HG02970 (cell line): ENCODE measurements around the gene AWAT1.
"Not testable (repeated sequence)": the region's sequence is repeated elsewhere in the genome, so short reads cannot be mapped to it uniquely, and the experiment has no call there.

ENCODE experiments used
- ATAC-seq: cut with Tn5 transposase; IDR thresholded peaks from one replicate; pipeline ENCODE4 v1.9.1; 2021; ENCODE audit warnings: mild to moderate bottlenecking, moderate library complexity, moderate number of reproducible peaks; ENCODE audit not compliant: unreplicated experiment, low FRiP score

Gene AWAT1

DNA sequence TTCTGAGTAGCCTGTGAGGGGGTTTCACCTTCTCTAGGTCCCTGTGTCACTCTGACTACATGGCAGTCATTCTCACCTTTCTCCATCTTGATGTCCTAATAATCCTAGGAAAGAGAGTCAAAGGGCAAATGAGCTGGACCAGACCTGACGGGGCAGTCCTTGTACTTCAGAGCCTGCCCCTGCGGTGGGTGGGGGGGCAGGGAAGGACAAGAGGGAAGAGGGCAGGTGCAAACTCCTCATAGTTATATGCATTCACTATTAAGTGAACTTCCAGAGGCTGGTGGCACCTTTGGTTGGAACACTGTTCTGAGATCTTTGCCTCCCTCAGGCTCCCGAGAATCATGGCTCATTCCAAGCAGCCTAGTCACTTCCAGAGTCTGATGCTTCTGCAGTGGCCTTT, at the start of gene AWAT1:
Gene AWAT1 (plus strand): TSS at position 301 of the 400 bp plus-strand sequence. CDS start 41 bp downstream, at position 342.
- no peak for ATAC-seq

DNA sequence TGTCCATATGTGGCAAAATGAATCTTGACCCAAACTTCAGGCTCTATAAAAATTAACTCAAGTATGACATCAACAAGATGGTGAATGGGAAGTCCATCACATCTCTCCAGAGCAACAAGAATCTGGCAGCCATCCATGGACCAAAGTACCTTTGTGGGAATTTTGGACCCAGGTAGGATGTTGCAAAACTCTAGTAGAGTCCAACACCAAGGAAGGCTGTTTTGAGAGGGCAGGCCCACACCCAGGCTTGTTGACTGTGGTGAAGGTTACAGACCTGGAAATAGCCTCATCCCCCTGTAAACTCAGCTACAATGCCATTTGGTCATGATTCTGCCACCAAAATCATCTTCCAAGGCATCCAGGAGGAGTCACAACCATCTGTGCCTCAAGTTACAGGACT, 44.2 kb upstream of the AWAT1 start:
- ATAC-seq = no peak

DNA sequence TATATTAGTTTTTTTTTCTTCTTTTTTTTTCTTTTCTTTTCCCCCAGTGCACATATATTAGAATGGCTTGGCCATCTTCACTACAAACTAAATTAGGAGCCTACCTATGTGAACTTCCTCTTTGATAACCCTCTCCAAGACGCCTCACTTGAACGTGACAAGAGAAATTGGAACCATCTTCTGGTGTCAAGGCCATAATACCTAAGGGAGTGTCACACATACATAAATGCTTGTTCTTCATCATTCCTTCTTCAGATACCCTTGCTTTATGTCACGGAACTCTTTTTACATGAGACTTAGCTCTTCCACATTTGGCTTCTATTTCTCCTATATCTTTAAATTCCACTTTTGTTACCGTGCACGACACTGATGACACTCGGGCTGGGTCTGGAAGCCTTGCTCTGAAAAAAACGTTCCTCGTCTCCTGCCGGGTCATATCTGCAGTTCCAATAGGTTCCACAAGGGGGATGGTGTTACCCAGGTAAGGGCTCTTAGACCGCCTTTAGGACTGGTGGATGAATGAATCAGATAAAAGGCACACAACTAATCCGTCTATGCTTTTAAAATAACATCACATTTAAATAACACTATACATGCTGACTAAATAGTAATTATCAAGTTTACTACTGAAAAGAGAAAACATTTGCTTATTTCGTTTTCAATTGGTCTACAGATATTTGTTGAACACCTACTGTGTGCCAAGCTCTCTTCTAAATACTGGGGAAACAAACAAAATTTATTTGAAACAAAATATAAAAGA, 37.3 kb upstream of the AWAT1 start:
- ATAC-seq = peak; percentile 58

DNA sequence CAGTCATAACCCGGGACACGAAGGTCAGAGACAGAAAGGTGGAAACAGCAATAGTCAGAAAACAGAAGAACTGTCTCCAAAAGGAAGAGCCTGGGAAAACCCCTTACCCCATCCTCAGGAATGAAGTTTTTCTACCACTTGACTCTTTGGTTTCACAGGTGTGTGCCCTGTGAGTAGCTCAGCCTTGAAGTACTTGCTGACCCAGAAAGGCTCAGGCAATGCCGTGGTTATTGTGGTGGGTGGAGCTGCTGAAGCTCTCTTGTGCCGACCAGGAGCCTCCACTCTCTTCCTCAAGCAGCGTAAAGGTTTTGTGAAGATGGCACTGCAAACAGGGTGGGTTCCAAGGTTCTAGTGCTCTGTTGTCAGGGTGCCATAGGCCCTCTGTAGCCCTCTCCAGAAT, 32.7 kb upstream of the AWAT1 start:
- no peak for ATAC-seq

DNA sequence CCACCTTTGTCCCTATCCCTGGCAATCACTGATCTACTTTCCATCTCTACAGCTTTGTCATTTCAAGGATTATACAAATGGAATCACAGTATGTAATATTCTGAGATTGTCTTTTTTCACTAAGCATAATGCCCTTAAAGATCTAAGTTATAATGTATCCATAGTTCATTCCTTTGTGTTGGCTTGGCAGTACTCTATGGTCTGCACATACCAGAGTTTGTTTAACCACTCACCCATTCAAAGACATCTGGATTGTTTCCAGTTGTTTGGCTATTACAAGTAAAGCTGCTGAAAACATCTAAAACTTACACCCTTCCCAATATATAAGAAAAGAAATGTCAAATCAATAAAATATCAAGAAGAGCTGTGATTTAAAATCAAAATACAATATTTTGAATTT, 26.0 kb upstream of the AWAT1 start:
- no peak for ATAC-seq

DNA sequence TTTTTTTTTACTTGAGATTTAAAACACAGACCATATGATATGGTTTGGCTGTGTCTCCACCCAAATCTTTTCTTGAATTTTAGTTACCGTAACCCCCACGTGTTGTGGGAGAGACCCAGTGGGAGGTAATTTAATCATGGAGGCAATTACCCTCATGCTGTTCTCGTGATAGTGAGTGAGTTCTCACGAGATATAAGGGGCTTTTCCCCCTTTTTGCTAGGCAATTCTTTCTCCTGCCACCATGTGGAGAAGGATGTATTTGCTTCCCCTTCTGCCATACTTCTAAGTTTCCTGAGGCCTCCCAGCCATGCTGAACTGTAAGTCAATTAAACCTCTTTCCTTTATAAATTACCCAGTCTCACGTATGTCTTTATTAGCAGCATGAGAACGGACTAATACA, 24.9 kb upstream of the AWAT1 start:
- ATAC-seq = not testable (repeated sequence)

DNA sequence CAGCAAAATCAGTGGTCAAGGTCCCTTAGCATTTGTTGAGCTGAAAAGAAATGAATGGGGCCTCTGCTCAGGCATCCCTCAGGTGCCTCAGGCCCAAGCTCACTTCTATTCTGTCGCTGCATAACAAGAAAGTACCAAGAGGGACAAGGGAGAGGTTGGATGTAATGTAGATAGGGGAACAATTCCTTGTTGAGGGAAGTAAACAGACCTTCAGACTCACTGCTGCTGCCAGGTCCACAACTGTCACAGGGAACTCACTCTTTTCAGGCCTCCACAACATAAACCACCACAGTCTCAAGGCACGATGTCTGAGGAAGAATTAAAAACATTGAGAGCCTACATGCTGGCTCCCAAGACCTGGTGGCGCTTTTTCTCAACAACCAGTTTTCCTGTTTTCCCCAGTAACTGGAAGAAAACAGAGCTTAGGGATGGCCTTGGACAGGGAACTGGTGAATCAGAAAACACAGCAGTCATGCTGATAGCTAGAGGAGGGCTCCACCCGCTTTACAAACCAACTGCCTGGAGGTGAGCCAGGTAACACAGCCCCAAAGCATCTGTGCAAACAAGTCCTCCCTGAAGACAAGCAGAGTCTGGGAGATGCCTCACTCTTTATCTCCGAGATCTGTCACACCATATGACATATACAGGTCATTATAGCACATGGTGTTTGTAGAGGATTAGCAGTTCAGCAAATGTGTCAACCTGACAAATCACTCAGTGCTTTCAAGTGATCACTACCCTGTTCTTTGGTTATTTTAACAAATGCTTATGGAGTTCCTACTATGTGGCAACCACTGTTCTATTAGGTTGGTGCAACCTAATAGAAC, 14.3 kb upstream of the AWAT1 start:
- ATAC-seq = no peak

DNA sequence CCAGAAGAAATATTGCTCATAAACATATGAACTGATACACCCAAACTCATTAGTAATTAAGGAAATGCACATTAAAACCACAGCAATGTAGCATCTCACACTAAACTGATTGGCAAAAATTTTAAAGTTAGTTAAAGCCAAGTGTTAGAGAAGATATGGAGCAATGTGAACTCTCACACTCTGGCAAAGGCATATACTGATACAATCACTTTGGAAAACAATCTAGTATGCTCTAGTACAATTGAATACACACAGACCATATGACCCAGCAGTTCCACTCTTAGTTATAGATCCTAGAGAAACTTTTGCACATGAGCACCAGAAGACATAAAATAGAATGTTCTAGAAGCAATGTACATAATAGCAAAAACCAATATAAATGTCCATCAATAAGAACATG, 8.4 kb upstream of the AWAT1 start:
- ATAC-seq = no peak

DNA sequence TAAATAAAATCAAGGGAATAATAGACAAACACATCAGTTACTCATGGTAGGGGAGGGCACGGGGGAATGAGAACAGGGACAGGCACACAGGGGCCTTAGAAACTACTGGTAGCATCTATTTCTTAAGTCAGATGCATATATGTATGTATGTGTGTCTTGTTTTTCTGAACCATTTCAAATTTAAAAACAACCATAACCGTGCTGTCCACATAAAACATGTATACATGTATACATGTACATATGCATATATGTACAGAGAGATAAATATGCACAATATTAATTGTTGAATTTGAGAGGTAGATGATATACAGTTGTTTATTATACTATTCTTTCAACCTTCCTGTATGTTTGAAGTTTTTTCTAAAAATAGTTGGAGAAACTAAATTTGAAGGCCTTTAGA, 7.8 kb upstream of the AWAT1 start:
- ATAC-seq = no peak

DNA sequence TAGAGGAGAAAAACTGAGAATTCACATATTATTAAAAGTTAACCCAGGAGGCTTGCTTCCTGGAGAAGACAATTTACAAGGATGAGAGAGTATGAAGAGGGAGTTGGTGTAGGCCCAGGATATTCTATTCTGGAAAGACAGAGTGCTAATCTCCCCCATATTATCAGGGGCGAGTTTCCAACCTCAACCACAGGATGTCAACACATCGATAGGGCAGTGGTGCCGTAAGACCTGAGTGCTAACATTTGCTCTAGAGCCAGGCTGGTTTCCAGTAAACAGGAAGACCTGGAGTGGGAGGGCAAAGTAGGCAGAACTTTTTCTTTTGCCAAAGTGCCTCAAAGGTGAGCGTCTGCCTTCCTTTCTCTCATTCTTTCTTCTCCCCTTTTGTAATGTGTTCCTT, 2.8 kb upstream of the AWAT1 start:
- no peak for ATAC-seq

DNA sequence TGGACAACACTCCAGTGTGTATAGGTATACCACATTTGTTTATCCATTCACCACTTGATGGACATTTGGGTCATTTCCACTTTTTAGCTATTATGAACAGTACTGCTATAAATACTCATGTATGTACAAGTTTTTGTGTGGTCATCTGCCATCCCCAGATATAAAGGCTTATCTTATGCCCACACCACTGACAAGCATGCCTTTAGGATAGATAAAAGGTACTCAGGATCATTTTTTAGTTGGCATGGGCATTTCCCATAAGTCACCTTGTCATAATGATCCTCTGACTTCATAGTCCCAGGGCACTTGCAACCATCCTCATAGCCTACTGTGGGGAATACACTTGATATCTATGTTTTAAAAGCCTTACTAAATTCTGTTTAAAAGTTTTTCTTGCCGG, 6.3 kb downstream of the AWAT1 start:
- no peak for ATAC-seq

DNA sequence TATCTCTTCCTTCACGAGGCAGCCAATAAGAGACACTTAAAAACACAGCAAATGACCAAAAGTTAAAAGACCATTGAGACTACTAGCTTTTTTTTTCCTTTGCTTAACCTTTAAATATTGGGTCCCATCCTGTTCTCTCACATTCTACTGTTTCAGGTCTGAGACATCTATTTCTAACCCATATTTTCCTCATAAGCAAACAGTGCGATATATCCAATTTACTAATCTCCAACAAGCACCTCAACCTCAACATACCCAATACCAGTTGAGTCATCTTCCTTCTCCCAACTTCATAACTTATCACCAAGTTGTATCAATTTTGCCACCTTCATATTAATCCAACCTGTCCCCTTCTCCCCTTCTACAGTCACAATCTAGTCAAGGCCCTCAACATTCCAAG, 7.0 kb downstream of the AWAT1 start:
- ATAC-seq = no peak

DNA sequence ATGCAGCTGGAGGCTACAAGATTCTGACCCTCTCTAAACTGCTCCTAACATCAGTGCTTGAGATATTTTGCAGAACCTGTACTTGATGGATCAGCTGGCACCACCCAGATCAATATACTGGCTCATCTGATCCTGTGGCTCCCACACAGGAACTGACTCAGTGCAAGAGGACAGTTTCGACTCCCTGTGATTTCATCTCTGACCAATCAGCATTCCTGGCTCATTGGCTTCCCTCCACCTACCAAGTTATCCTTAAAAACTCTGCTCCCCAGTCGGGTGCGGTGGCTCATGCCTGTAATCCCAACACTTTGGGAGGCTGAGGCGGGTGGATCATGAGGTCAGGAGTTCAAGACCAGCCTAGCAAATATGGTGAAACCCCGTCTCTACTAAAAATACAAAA, 9.1 kb downstream of the AWAT1 start:
- ATAC-seq = not testable (repeated sequence)

DNA sequence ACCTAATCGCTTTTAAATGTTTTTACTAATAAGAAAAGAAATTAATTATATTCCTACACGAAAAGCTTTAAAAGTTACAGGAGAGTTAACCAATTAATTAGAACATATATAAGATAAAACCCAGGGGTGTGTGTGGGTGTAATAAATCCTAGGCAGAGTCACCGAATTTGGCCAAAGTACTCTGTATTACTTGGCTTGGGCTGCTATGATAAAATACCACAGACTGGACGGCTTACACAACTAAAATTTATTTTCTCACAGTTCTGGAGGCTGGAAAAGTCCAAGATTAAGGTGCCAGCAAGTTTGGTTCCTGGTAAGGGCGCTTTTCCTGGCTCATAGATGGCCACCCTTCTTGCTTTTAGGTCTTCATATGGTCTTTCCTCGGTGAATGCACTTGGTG, 10.4 kb downstream of the AWAT1 start:
- no peak for ATAC-seq

DNA sequence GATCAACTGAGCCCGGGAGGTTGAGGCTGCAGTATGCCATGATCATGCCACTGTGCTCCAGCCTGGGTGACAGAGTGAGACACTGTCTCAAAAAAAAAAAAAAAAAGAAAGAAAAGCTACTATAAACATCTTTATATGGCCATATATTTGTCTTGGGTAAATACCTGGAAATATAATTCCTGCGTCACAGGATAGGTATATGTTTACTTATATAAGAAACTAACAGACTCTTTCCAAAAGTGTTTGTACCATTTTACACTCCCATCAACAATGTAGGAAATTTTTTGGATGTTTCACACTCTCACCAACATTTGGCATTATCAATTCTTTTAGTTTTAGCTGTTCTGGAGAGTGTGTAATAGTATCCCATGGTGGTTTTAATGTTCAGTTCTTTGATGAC, 12.8 kb downstream of the AWAT1 start:
- ATAC-seq = no peak

DNA sequence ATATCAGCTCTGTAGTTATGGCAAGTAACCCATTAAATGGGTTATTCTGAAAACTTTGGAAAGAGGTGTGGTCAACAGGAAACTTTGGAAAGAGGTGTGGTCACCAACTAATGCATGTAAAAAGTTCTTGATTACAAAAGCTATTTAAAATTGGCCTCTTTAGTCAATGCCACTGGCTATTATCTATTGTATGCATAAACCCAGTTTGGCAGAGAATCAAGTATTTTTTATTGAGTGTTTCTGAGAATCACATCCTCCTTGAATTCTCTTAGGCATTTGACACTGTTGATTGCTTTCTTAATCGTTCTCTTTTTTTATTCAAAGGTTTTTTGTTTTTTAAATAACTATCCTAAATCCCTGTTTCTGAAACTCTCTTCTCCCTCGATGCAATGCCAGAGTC, 18.0 kb downstream of the AWAT1 start:
- no peak for ATAC-seq

DNA sequence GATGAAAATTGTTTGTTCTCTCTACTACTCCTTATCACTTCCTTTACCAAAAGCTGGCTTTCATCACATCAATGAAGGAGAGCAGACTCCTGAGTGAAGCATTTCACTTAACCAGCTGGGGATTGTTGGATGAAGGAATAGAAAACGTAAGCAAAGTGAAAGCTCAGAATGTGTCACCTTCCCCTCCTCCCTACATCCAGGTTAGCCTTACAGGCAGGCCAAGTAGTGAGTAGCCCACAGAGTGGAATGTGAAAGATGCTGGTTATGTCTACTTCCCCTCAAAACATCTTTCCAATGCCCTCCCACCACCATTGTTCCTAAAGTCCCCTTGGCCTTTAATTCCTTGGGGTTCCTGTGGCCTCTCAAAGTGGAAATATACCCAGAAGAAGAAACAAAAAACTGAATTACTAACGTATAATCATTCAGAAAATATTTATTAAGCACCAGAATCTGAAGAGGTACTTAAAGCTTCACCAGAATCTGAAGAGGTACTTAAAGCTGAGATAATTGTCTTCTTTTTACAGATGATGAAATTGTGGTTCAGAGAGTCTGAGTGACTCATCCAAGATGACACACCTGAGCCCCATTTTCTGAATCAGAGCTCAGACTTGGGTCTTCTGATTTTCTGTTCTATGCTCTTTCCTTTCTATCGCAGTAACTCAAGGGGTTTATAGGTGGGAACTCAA, 19.1 kb downstream of the AWAT1 start:
- ATAC-seq = no peak

DNA sequence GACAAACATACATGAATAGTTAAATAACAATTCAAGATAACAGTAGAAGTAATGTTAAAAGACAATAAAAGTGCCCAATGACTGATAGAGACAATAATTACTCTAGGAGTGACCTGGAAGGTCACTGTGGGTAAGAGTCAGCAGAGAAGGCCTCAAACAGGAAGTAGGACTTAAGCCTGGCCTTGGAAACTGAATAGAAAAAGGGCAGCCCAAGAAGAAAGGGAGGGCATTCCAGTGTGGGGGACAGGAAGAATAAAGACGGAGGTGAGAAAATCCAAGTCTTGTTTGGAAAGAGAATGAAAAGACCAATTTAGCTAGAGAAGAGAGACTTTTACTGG, 19.6 kb downstream of the AWAT1 start:
- no peak for ATAC-seq

DNA sequence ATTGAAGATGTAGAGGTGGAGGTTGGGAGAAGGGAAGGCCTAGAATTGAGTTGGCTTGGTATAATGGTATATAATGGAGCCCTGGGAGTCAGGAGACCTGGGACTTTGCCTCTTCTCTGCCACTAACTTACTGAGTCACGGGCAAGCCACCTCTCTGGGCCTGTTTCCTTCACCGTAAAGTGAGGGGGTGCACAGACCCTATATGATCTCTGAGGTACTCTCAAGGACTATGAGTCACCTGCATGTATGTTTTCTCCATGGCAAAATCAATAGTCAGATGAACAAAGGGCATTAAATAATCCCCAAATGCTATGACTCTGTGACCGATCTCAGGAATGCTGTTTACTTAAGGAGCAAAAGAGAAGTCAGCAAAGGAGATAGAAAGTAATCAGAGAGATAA, 20.5 kb downstream of the AWAT1 start:
- ATAC-seq = no peak

DNA sequence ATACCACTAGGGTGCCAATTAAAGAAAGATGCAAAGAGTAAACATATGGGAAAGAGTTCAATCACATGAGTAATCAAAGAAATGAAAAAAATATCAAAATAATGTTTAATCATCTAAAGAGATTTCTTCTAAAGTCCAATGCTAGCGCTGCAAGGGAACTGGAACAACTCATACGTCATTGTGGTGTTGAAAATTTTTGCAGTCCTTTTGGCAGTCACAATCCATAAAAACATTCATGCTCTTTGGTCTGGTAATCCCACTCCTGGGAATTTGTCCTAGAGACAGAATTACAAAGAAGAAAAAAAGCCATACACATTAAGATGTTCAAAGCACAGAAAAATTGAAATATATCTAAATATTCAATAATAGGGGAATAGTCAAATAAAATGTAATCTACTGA, 21.0 kb downstream of the AWAT1 start:
- no peak for ATAC-seq
